ENCODE data around the gene ST3GAL3. TPM values are rescaled to one million over a fixed set of nuclear protein-coding genes. Genes with fewer than 3 reads are reported as not detected.

The ST3GAL3 gene
- total RNA-seq, 1 donor from 2014 or later = 14.9 TPM

- Mint-ChIP-seq H3K4me3 (ENCODE audit: unreplicated experiment) (no peak overlapping the region), H3K36me3 (ENCODE audit: low read depth, unreplicated experiment) (no peaks in the 10 kb centered on the region), H3K4me1 (ENCODE audit: unreplicated experiment) (peaks cover 27% of the 10 kb centered on the region), H3K27ac (ENCODE audit: unreplicated experiment) (peak overlapping the region; percentile 26), H3K27me3 (ENCODE audit: unreplicated experiment) (no peaks in the 10 kb centered on the region), H3K9me3 (ENCODE audit: unreplicated experiment) (no peaks in the 10 kb centered on the region)
- DNase-seq (ENCODE audit: low spot score) = no peak
- TF ChIP-seq CTCF (IDR thresholded peaks at IDR 0.05; ENCODE audit: unreplicated experiment) = no peak
Measured at GRCh38 chr1:43769350-43769908, 62.1 kb downstream of the ST3GAL3 start.

- no peak overlapping the region for H3K4me3 Mint-ChIP-seq (ENCODE audit: unreplicated experiment)
- no peak for TF ChIP-seq CTCF (IDR thresholded peaks at IDR 0.05; ENCODE audit: unreplicated experiment)
- H3K9me3 Mint-ChIP-seq (ENCODE audit: unreplicated experiment) = no peaks in the 10 kb centered on the region
- H3K27me3 Mint-ChIP-seq (ENCODE audit: unreplicated experiment) = no peaks in the 10 kb centered on the region
- H3K4me1 Mint-ChIP-seq (ENCODE audit: unreplicated experiment) = peaks cover 27% of the 10 kb centered on the region
- H3K27ac Mint-ChIP-seq (ENCODE audit: unreplicated experiment) = peak overlapping the region; percentile 12
- no peaks in the 10 kb centered on the region for H3K36me3 Mint-ChIP-seq (ENCODE audit: low read depth, unreplicated experiment)
- no peak for DNase-seq (ENCODE audit: low spot score)
Measured at GRCh38 chr1:43770111-43770510, 62.8 kb downstream of the ST3GAL3 start.

- peaks cover 25% of the 10 kb centered on the region for H3K4me1 Mint-ChIP-seq (ENCODE audit: unreplicated experiment)
- no peak overlapping the region for H3K27ac Mint-ChIP-seq (ENCODE audit: unreplicated experiment)
- no peaks in the 10 kb centered on the region for H3K36me3 Mint-ChIP-seq (ENCODE audit: low read depth, unreplicated experiment)
- TF ChIP-seq CTCF (IDR thresholded peaks at IDR 0.05; ENCODE audit: unreplicated experiment) = no peak
- no peaks in the 10 kb centered on the region for H3K27me3 Mint-ChIP-seq (ENCODE audit: unreplicated experiment)
- H3K9me3 Mint-ChIP-seq (ENCODE audit: unreplicated experiment) = no peaks in the 10 kb centered on the region
- no peak for DNase-seq (ENCODE audit: low spot score)
- no peak overlapping the region for H3K4me3 Mint-ChIP-seq (ENCODE audit: unreplicated experiment)
Measured at GRCh38 chr1:43772978-43773377, 65.6 kb downstream of the ST3GAL3 start.

GRCh38 chr1:43773821-43774220, 66.5 kb downstream of the ST3GAL3 start:
- no peaks in the 10 kb centered on the region for H3K27me3 Mint-ChIP-seq (ENCODE audit: unreplicated experiment)
- DNase-seq (ENCODE audit: low spot score) = no peak
- H3K4me3 Mint-ChIP-seq (ENCODE audit: unreplicated experiment) = no peak overlapping the region
- peaks cover 19% of the 10 kb centered on the region for H3K4me1 Mint-ChIP-seq (ENCODE audit: unreplicated experiment)
- no peaks in the 10 kb centered on the region for H3K36me3 Mint-ChIP-seq (ENCODE audit: low read depth, unreplicated experiment)
- no peak overlapping the region for H3K27ac Mint-ChIP-seq (ENCODE audit: unreplicated experiment)
- no peaks in the 10 kb centered on the region for H3K9me3 Mint-ChIP-seq (ENCODE audit: unreplicated experiment)
- no peak for TF ChIP-seq CTCF (IDR thresholded peaks at IDR 0.05; ENCODE audit: unreplicated experiment)

- H3K4me3 Mint-ChIP-seq (ENCODE audit: unreplicated experiment) = no peak overlapping the region
- no peaks in the 10 kb centered on the region for H3K9me3 Mint-ChIP-seq (ENCODE audit: unreplicated experiment)
- H3K36me3 Mint-ChIP-seq (ENCODE audit: low read depth, unreplicated experiment) = no peaks in the 10 kb centered on the region
- no peaks in the 10 kb centered on the region for H3K27me3 Mint-ChIP-seq (ENCODE audit: unreplicated experiment)
- TF ChIP-seq CTCF (IDR thresholded peaks at IDR 0.05; ENCODE audit: unreplicated experiment) = no peak
- no peak overlapping the region for H3K27ac Mint-ChIP-seq (ENCODE audit: unreplicated experiment)
- no peak for DNase-seq (ENCODE audit: low spot score)
- peaks cover 15% of the 10 kb centered on the region for H3K4me1 Mint-ChIP-seq (ENCODE audit: unreplicated experiment)
Measured at GRCh38 chr1:43774359-43774758, 67.0 kb downstream of the ST3GAL3 start.

Measured in endothelial cell (in vitro differentiated cells).